NCI-H1092 treated with DMSO at 0.1 percent for 48 hours (cell line): Measurements from ENCODE around the gene GTF2A2.
A peak's percentile ranks its signal among the peaks of the same experiment; 100 is the strongest.
"Not testable (repeated sequence)": the region's sequence is repeated elsewhere in the genome, so short reads cannot be mapped to it uniquely, and the experiment has no call there.

ENCODE experiments used
- DNase-seq: peaks from one replicate; lab custom pipeline; 2025; lab: John Stamatoyannopoulos, UW

Gene GTF2A2

DNA sequence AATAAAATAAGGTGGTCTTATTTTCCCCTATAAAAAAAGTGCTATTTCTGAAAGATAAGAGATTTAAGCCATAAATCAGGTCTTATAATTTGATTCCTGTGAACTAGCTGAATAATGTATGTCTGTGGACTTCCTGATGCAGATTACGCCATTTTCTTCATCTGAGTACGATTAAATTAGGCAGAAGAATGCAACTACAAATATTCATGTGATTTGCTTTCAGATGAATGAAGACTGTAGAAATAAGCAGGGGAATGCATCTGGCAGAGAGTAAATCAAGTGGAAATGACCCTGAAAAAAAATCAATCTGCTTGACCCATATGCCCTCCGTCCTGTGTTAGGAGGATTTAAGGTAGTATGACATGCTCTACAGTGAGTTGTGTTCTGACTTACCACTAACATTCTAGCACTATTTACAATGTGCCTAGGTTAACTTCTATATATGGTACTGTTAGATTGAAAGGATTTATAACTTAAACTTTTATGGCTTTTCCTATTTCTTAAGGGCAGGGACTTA is 17.1 kb upstream of the GTF2A2 start:
- no peak for DNase-seq

DNA sequence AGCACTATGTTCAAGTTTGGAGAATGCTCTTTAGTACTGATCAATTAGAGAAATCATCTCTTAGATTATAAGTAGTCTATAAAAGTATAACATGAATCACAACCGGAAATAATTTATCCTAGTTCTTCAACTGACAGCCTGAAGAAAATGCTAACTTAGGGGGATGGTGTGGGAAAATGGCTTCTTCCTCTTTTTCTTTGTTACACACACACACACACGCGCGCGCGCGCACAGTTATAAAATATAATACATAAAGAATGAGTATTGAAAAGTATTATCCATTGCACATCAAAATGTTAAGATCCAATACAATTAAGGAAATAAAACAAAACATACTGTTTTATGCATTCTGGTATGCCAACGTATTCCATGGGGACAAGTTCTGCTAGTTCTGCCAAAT is 11.2 kb upstream of the GTF2A2 start:
- DNase-seq = no peak

DNA sequence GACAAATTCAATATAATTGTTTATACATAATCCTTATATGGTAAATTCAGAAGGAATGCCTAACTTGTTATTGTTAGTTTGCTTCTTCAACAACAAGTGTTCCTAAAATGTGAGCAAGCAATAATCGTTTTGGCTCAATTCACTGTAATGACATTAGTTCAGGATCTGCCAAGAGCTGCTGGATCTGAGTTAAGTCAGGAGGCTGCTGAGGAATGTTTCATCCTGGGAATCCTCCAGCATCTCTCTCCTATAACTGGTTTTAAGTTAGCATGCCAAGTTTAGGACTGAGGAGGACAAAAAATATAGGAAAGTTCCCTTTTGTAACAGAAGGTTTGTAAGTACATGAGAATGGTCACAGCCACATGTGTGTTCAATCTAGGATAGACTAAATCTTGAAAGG is 4.9 kb upstream of the GTF2A2 start:
- DNase-seq = no peak

DNA sequence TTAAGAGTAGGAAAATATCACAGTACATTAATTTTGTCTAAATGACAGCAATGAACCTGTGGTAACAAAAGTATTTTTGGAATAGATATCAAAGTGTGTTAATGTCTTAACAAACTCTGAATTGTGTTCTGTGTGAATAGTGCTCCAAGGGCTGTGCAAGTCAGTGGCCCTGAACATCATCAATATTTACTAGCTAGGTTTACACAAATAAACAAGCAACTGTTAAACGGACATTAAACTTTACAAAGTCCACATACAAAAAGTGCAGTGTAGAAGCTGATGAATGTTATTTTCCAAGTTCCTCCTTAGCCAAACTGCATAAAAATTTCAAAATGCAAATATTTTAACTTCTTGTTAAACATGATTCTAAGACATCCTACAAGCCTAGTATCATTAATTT is 2.1 kb upstream of the GTF2A2 start:
- DNase-seq = no peak

DNA sequence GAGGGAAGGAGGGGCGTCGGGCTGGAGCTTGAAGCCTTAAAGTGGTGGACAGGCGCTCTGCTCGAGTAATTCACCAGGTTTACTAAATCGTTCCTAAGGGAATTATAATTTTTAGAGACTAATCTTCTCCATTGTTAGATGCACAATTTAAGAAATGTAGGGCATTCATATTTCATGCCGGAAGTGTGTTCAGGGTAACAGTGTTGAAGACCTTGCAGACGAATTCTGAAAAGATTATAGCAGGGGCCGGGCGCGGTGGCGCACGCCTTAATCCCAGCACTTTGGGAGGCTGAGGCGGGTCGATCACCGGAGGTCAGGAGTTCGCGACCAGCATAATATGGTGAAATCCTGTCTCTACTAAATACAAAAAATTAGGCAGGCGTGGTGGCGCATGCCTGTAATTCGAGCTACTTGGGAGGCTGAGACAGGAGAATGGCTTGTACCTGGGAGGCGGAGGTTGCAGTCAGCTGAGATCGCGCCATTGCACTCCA is 365 bp upstream of the GTF2A2 start:
- no peak for DNase-seq

DNA sequence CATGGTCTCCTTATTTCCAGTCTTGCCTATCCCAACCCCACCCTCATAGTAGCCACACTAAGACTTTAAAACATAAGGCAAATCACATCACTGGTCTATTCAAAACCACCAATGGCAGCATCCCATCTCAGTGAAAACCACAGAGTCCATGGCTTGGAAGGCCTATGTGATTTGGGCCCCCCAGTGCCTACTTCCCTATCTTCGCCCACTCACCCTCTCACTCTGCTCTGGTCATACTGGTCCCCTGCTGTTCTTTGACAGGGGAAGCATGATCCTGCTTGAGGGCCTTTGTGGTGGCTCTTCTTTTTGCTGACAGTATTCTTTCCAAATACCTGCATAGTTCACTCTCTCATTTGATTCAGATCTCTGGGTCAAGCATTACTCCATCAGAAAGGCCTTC is 3.3 kb downstream of the GTF2A2 start:
- DNase-seq = no peak

DNA sequence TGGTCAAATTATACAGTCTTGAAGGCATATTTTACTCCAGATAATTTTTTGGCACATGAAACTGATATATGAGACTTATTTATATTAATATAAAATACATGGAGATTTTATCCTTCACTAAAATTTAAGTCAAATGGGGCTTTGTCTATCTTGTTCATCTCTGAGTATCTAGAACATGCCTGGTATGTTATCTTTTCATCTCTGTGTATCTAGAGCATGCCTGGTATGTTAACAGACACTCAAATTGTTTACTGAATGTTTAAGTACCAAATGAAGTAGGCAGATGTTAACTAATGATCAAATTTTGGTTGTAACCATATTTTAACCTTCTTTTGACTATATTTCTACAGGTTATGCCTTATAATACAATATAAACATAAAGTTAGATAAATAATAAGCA is 7.7 kb downstream of the GTF2A2 start:
- DNase-seq = no peak

DNA sequence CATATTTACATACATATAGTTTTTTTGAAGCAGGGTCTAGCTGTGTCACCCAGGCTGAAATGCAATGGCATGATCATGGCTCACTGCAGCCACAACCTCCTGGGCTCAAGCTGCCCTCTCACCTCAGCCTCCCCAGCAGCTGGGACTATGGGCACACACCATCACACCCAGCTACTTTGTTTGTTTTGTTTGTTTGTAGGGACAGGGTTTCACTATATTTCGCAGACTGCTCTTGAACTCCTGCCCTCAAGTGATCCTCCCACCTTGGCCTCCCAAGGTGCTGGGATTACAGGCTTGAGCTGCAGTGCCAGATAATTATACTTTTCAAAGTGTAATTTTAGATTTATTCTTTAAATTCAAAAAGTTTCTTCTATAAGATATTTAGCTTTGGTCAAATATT is 10.2 kb downstream of the GTF2A2 start:
- no peak for DNase-seq

DNA sequence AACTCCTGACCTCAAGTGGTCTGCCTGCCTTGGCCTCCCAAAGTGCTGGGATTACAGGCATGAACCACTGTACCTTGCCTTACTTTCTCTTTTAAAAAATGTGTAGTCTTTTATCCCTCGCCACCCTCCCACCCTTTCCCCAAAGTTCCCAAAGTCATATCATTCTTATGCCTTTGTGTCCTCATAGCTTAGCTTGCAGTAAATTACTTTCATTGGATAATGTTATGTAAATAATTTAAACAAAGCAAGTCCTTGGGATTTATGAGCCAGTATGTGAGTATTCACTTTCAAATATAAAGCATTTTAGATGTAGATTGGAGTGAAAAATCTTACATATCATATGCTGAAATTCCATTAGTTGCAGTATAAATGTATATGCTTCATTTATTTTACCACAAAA is 11.0 kb downstream of the GTF2A2 start:
- DNase-seq = no peak

DNA sequence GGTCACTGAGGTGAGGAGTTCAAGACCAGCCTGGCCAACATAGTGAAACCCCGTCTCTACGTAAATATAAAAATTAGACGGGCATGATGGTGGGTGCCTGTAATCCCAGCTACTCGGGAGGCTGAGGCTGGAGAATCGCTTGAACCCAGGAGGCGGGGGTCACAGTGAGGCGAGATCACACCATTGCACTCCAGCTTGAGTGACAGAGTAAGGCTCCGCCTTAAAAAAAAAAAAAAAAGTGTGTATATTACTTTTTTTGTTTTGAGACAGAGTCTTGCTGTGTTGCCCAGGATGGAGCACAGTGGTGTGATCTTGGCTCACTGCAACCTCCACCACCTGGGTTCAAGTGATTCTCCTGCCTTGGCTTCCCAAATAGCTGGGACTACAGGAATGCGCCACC is 11.5 kb downstream of the GTF2A2 start:
- not testable (repeated sequence) for DNase-seq

DNA sequence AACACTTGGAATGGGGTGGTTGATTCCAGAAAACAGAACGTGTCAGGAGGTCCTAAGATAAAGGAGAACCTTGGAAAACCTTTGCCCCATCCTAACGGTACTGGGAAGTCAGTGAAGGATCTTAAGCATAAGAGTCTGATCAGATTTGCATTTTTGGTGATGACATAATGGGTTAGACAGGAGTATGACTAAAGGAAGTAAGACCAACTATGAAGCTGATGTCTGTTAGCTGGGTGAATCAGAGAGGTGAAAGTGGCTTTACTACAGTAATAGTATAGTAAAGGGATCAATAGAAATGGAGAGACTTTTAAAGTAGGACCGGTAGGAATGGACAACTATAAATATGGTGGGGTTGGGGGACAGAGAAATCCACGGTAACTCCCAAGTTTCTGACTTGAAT is 12.6 kb downstream of the GTF2A2 start:
- DNase-seq = no peak

DNA sequence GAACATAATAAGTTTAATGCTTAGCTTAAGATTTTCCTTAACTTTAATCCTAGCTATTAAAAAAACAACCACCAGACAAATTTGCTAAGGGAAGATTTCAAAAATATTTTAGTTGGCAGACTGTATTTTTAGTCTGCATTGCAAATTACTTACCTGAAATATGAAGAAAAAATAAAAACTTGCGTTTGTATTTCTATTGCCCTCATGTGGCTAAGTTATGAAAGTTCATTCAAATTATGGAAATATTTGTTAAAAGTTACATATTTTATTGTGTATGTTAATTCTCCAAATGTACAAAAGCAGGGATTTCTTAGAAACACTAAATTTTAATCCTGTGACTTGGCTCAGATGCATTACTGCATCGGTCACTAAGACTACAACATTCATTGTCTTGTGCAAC is 15.0 kb downstream of the GTF2A2 start:
- DNase-seq = no peak

DNA sequence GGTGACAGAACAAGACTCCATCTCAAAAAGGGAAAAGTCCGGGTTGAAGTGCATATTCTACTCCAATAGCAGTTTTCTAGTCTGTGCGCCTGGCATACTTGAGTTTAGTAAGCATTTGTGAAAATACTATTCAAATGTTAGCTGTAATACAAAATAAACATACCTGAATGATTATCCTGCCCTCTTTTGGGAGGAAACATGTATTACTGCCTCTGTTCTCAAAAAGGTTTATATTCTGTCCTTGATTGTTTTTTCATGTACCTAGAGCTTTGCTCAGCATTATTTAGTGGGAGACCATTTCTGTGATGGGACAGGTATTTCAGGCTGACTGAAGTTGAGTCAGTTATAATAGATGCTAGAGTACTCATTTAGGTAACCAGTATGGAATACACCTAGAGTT is 19.8 kb downstream of the GTF2A2 start:
- not testable (repeated sequence) for DNase-seq

DNA sequence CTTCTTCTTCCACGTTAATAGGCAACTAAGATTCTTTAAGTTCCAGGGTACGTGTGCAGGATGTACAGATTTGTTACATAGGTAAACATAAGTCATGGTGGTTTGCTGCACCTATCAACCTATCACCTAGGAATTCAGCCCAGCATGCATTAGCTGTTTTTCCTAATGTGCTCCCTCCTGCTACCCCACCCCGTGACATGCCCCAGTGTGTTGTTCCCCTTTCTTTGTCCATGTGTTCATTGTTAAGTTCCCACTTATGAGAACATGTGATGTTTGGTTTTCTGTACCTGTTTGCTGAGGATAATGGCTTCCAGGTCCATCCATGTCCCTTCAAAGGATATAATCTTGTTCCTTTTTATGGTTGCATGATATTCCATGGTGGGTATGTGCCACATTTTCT is 21.1 kb downstream of the GTF2A2 start:
- no peak for DNase-seq

DNA sequence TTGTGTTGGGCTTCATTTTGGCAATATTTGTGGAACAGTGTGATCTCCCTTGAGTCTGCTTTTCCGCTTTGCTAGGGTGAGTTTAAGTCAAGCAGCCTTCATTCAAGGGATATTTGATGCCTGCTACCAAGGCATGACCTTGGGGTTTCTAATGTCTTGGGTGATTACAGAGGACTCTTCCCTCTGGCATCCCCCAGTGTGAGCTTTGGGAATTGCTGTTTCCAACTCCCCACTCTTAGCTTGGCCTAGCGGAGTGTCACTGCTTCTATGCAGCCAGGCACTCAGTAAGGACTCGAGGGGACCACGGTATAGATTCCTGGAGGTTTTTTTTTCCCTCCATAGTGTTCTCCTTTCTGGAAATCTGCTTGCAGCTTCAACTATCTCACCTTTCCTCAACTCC is 24.6 kb downstream of the GTF2A2 start:
- no peak for DNase-seq

DNA sequence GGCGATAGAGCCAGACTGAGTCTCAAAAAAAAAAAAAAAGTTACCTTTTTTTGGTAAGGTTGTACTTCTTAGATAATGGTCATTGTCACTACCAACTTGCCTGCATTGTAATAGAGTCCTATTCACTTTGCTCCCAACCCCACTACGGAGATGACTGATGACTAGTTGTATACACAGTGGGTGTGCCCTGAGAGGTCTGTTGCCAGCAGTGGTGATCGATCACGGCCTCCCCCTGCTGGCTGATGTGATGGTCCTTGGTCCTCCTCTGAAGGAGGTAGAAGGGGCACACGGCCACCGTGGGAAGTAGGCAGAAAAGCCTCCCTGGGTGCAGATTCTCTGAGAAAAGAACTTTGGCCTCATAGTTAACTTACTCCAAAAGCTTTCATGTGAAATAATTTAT is 35.0 kb downstream of the GTF2A2 start:
- DNase-seq = no peak

DNA sequence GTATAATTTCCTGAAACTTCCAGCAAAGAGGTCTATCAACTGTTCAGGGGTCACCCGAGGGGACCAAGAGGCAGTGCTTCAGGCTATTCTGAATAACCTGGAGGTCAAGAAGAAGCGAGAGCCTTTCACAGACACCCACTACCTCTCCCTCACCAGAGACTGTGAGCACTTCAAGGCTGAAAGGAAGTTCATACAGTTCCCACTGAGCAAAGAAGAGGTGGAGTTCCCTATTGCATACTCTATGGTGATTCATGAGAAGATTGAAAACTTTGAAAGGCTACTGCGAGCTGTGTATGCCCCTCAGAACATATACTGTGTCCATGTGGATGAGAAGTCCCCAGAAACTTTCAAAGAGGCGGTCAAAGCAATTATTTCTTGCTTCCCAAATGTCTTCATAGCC is 38.9 kb downstream of the GTF2A2 start:
- DNase-seq = no peak

DNA sequence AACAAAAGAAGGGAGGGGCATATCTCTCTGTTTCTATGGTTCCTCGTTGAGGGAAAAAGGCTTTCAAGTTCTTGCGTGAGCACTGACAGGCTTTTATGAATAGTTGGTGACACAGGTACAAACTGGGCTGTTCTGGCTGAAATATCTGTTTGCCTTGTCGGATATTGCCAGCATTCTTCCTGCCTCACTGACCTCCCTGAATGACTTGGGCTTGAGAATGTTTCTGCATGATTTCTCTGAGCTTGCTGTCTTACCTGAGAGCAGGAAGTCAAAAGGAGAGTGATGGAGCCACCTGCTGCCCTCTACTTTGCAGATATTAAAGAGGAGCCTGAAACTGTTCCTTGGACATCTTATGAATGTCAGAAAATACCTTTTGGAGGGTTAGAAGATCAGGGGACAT is 40.9 kb downstream of the GTF2A2 start:
- DNase-seq = peak; percentile 5

DNA sequence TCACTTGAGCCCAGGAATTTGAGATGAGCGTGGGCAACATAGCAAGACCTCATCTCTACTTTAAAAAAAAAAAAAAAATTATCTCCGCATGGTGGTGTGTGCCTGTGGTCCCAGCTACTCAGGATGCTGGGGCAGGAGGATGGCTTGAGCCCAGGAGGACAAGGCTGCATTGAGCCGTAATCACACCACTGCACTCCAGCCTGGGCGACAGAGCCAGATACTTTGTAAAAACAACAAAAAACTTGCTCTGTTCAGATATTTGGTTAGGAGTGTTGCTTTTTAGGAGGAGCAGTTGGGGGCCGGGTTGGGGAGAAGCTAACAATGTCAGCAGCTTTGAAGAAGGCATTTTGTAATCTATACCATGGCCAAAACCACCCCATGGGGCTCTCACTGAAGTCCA is 41.7 kb downstream of the GTF2A2 start:
- DNase-seq = no peak

DNA sequence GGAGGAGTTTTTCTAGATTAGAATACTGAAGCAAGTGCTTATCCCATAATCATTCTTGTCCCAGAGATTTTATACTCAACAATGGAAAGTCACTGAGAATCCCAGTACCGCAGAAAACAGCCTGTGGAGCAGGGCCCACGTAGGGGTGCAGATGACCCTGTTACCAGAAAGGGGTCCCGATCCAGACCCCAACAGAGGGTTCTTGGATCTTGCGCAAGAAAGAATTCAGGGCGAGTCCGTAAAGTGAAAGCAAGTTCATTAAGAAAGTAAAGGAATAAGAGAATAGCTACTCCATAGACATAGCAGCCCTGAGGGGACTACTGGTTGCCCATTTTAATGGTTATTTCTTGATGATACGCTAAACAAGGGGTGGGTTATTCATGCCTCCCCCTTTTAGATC is 43.2 kb downstream of the GTF2A2 start:
- DNase-seq = no peak

DNA sequence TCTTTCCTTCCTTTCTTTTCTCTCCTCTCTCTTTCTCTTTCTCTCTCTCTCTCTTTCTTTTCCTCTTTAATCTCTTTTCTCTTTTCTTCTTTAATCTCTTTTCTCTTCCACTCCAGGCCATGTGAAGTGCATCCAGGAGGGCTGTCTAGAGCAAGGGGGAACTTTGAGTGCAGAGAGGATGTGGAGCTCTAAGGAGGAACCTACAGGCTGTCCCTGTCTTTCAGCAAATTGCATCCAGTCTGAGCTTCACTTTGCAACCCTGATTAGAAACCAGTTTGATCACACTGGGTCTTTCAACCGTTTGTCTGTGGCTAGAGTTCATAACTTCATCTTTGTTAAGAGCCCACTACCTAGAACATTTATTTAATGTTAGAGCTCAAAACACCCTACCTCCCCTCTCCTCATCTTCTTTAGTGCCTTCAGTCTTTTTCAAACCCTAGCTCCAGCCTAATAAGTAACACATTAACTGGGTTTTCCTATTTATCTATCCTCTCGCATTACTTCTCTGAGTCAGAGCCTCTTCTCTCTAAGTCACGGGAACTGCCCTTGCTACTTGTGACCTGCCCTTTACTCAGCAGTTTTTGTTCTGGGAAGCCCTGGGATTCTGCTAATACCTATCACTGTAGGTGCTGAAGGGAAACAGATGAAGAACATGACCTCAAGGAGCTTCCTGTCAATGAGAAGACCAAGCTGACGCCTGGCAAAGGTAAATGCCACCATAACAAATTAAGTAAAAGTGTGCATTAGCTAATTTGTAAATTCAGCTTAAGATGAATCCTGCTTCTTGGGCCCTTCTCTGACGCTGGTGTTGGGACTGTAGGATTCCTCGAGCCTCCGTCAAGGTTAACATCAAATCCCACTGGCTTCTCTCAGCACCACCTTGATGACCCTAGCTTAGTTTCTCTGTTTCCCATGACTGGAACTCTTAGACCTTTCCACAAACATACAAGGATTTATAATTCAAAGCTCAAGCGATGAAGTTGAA is 45.7 kb downstream of the GTF2A2 start, which contains the start of gene GCNT3:
GCNT3 (plus strand) TSS at position 508 of the 985 bp plus-strand sequence. CDS start 6,456 bp downstream, outside the sequence.
- no peak for DNase-seq

DNA sequence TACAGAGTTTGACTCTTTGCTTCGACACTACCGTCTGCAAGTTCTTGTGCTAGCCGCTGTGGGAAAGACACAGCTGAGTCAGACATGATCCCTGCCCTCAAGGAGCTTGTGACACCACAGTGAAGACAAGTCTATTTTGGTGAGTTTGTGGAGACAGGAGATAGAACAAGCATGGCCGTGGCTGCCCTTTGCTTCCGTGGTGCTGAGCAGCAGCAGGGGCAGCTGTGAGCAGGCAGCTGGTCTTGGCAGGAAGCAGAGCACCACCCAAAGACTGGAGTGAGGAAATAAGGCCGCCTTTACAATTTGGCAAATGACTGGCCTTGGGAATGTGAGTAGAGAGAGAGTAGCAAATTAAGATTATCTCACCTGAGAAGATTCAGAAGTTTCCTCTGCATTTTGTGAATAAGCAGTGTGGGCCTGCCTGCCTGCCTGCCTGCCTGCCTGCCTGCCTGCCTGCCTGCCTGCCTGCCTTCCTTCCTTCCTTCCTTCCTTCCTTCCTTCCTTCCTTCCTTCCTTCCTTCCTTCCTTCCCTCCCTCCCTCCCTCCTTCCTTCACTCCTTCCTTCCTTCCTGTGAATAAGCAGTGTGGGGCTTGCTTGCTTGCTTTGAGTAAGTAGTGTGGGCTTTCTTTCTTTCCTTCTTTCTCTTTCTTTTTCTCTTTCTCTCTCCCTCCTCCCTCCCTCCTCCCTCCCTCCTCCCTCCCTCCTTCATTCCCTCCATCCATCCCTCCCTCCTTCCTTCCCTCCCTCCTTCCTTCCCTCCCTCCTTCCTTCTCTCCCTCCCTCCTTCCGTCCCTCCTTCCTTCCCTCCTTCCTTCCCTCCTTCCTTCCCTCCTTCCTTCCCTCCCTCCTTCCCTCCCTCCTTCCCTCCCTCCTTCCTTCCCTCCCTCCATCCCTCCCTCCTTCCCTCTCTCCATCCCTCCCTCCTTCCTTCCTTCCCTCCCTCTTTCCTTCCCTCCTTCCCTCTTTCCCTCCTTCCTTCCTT is 47.3 kb downstream of the GTF2A2 start:
- DNase-seq = no peak
